NCI-H526 treated with DMSO at 0.1 percent for 48 hours (cell line): ENCODE measurements around the gene SLC26A1.
"Not testable (repeated sequence)": the region's sequence is repeated elsewhere in the genome, so short reads cannot be mapped to it uniquely, and the experiment has no call there.

Experiments
- DNase-seq: peaks from one replicate; lab custom pipeline; 2025; lab: John Stamatoyannopoulos, UW

SLC26A1 gene

GRCh38 chr4:952881-953573, 40.2 kb downstream of the SLC26A1 start:
- no peak for DNase-seq

GRCh38 chr4:951594-952468, 41.4 kb downstream of the SLC26A1 start:
- no peak for DNase-seq

GRCh38 chr4:951186-951585, 42.0 kb downstream of the SLC26A1 start:
- no peak for DNase-seq

- no peak for DNase-seq
Measured at GRCh38 chr4:950136-951020, 42.8 kb downstream of the SLC26A1 start.

GRCh38 chr4:949656-950055, 43.5 kb downstream of the SLC26A1 start:
- DNase-seq, result no peak

GRCh38 chr4:948936-949300, 44.3 kb downstream of the SLC26A1 start:
- no peak for DNase-seq

- DNase-seq, result no peak
Measured at GRCh38 chr4:948101-948935, 44.9 kb downstream of the SLC26A1 start.

- no peak for DNase-seq
Measured at GRCh38 chr4:947491-947971, 45.7 kb downstream of the SLC26A1 start.

- no peak for DNase-seq
Measured at GRCh38 chr4:946517-947471, 46.4 kb downstream of the SLC26A1 start.

GRCh38 chr4:946103-946450, 47.1 kb downstream of the SLC26A1 start:
- no peak for DNase-seq

- no peak for DNase-seq
Measured at GRCh38 chr4:945274-946102, 47.7 kb downstream of the SLC26A1 start.

GRCh38 chr4:939508-939907, 53.7 kb downstream of the SLC26A1 start:
- DNase-seq, result not testable (repeated sequence)
